Measurements from ENCODE around the gene PDZRN4.

Gene PDZRN4

DNA sequence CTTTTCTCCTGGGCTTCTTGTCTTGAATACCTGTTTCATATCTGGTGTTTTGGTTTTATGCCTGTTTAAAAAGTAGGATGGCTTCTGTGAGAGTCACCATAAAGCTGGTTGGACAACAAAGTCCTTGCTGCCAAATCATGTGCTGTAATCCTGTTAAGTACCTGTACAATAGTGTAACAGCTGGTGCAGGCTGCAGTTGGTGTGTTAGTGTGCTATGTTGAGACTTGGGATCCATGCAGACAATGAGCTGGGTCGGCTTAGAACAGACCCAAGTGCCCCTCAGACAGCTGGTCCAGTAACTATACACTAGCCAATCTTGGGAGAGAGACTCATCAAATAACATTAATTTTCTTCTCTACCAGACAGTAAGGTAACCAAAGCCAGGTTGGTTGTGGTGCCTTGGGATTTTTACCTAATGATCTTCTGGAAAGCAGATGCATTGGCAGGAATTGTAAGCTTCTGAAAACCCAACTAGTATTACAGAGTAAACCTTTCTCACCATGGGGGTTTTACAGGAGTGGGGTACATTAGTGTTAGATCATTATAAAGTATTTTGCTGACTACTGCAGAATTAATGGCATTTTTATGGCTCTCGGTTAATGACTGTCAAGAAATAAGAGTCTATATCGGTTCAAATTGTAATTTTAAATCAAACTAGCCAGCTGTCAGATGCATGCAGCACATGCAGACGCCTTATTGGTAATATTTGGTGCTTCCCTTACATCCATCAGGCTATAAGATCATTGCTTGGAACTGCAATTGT, 231.2 kb downstream of the PDZRN4 start:
- no peak overlapping the region for H3K4me3 ChIP-seq (ENCODE audit: low read depth, low read length)
- H3K9me3 ChIP-seq (ENCODE audit: control insufficient read depth, insufficient read depth, low read depth, low read length): no peaks in the 10 kb centered on the region
- H3K36me3 ChIP-seq (ENCODE audit: control insufficient read depth, insufficient read depth, low read length): no peaks in the 10 kb centered on the region
- no peaks in the 10 kb centered on the region for H3K27me3 ChIP-seq (ENCODE audit: control insufficient read depth, insufficient read depth, low read length)
- H3K9ac ChIP-seq (ENCODE audit: low read length): no peak overlapping the region
- peaks cover 30% of the 10 kb centered on the region for H3K4me1 ChIP-seq (ENCODE audit: control insufficient read depth, insufficient read depth, low read length)
- no peak overlapping the region for H3K27ac ChIP-seq (ENCODE audit: low read depth, low read length)

DNA sequence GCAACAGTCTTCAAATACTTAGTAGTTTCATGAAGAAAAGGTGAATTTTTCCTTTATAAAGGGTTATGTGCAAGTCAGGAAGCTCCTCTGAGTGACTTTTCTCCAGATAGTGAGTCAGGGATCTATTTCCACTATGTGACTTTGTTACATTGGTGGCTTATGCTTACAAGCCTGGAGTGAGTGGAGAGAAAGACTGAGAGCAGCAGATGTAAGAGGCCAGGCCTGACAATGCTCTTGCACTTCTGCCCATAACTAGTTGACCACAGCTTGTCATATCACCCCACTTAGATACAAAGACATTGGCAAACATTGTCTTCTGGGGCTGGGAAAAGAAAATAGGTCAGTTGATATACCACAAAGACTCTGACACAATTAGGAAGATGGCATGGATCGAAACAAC, 236.5 kb downstream of the PDZRN4 start:
- Histone ChIP-seq H3K36me3 (ENCODE audit: control insufficient read depth, insufficient read depth, low read length) (no peaks in the 10 kb centered on the region), H3K4me1 (ENCODE audit: control insufficient read depth, insufficient read depth, low read length) (peaks cover 8% of the 10 kb centered on the region), H3K4me3 (ENCODE audit: low read depth, low read length) (no peak overlapping the region), H3K9ac (ENCODE audit: low read length) (no peak overlapping the region), H3K27ac (ENCODE audit: low read depth, low read length) (no peak overlapping the region), H3K9me3 (ENCODE audit: control insufficient read depth, insufficient read depth, low read depth, low read length) (no peaks in the 10 kb centered on the region), H3K27me3 (ENCODE audit: control insufficient read depth, insufficient read depth, low read length) (no peaks in the 10 kb centered on the region)

DNA sequence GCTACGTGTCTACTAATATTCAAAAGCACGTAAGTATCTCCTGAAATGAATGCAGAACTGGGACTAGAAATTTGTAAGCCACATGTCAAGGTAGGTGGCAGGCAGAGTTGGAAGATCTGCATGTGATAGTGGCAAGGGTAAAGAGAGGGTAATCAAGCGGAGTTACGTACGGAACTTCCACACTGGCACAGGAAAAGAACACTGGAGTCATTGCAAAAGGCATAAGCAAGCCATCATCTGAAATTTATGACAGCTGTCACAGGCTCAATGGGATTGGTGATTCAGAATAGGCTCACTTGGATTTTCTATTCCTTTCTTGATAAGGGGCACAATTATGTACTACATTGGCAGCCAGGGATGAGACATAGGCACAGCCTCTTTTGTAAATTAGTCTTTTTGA, 245.3 kb downstream of the PDZRN4 start:
- no peak overlapping the region for H3K27ac ChIP-seq (ENCODE audit: low read depth, low read length)
- H3K4me3 ChIP-seq (ENCODE audit: low read depth, low read length): no peak overlapping the region
- 0 out of 2 replicates have a peak, but pooled peaks cover 6% of the 10 kb centered on the region for H3K4me1 ChIP-seq (ENCODE audit: control insufficient read depth, insufficient read depth, low read length)
- no peaks in the 10 kb centered on the region for H3K36me3 ChIP-seq (ENCODE audit: control insufficient read depth, insufficient read depth, low read length)
- H3K9ac ChIP-seq (ENCODE audit: low read length): no peak overlapping the region
- H3K27me3 ChIP-seq (ENCODE audit: control insufficient read depth, insufficient read depth, low read length): no peaks in the 10 kb centered on the region
- no peaks in the 10 kb centered on the region for H3K9me3 ChIP-seq (ENCODE audit: control insufficient read depth, insufficient read depth, low read depth, low read length)

DNA sequence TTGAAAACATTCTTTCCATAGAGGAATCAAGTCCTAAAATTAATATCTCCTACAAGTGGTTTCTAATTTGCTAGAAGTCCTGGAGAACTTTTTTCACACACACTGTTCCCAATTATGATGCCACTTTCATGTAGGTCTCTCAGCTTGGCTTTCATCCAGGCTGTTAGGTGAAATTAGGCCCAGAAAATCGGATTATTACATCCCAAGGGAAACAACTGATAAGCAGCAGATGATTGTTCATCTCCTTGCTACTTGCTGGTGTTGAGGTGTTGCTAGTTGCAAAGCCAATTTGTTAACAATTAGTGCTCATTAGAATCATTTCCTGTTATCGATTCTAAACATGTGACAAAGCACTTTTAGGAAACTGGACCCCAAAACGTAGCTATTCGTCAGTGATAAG, 248.0 kb downstream of the PDZRN4 start:
- Histone ChIP-seq H3K27ac (ENCODE audit: low read depth, low read length) (no peak overlapping the region), H3K36me3 (ENCODE audit: control insufficient read depth, insufficient read depth, low read length) (no peaks in the 10 kb centered on the region), H3K4me1 (ENCODE audit: control insufficient read depth, insufficient read depth, low read length) (peaks cover 17% of the 10 kb centered on the region), H3K4me3 (ENCODE audit: low read depth, low read length) (no peak overlapping the region), H3K9me3 (ENCODE audit: control insufficient read depth, insufficient read depth, low read depth, low read length) (no peaks in the 10 kb centered on the region), H3K27me3 (ENCODE audit: control insufficient read depth, insufficient read depth, low read length) (no peaks in the 10 kb centered on the region), H3K9ac (ENCODE audit: low read length) (no peak overlapping the region)

DNA sequence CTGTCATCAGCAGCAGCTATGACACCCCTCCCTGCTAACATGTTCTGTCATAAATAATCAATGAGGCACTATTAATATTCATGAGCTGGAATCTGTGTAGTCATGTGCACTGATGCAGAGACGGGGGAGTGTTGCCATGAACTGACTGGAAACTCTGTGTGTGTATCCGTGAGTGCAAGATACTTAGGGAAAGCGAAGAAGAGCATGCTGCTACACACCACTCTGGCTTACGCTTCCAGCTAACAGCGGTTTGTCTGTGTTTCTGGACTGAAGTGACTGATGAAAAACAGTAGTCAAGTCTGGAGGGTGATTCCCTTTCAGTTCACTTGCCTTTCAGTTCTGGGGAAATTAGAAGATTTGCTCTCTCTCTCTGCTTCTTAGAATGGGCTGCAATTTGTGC, 249.4 kb downstream of the PDZRN4 start:
- no peaks in the 10 kb centered on the region for H3K27me3 ChIP-seq (ENCODE audit: control insufficient read depth, insufficient read depth, low read length)
- H3K4me3 ChIP-seq (ENCODE audit: low read depth, low read length): no peak overlapping the region
- no peak overlapping the region for H3K9ac ChIP-seq (ENCODE audit: low read length)
- H3K27ac ChIP-seq (ENCODE audit: low read depth, low read length): no peak overlapping the region
- no peaks in the 10 kb centered on the region for H3K9me3 ChIP-seq (ENCODE audit: control insufficient read depth, insufficient read depth, low read depth, low read length)
- H3K4me1 ChIP-seq (ENCODE audit: control insufficient read depth, insufficient read depth, low read length): peaks cover 17% of the 10 kb centered on the region
- H3K36me3 ChIP-seq (ENCODE audit: control insufficient read depth, insufficient read depth, low read length): no peaks in the 10 kb centered on the region

DNA sequence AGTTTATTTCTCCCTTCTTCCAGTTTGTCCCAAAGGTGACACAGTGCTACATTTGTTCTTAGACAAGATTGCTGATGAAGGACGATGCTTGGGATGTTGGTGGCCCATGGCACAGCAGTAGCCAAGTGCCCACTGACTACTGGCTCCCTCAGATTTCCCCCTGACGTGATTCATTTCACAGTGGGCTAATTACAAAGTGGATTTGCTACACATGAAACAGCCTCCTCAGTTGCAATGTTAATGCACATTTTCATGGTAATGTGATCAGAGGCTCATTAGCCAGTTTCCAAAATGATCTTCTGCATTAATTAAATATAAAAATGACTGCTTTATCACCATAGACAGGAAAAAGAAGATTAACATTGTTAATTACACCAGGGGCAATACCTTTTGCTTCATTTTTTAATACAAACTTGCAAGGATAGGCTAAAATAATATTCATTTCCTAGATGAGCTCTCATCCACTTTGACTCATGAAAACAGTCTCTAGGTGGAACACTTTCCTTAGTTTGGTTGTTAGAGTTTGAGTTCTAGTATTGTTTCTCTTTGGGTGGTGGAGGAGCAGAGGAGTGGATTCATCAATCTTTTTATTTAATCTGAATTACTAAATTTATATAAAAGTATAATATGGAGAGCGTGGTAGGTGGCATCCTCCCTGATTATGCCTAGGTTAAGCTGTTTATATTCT, 250.9 kb downstream of the PDZRN4 start:
- Histone ChIP-seq H3K4me3 (ENCODE audit: low read depth, low read length) (no peak overlapping the region), H3K4me1 (ENCODE audit: control insufficient read depth, insufficient read depth, low read length) (peaks cover 17% of the 10 kb centered on the region), H3K27ac (ENCODE audit: low read depth, low read length) (no peak overlapping the region)

DNA sequence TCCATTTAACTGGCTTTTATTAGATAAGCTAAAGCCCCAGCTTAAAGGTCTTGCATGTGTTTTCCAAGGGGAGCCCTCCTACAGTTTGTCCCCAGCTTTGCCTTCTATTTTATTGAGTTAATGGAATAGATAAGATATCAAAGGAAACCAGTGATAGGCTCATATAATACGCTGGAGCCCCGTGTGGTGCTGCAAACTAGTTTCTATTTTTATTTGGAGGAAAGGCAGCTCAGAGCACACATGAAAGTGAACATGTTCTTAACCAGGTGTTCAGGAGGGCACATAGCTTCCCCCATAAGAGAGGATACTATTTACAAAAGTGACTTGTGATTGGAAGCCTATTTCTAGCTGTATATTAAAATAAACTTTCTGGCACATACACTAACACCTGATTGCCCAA, 251.7 kb downstream of the PDZRN4 start:
- Histone ChIP-seq H3K9ac (ENCODE audit: low read length) (no peak overlapping the region), H3K4me1 (ENCODE audit: control insufficient read depth, insufficient read depth, low read length) (peaks cover 17% of the 10 kb centered on the region), H3K27ac (ENCODE audit: low read depth, low read length) (no peak overlapping the region), H3K27me3 (ENCODE audit: control insufficient read depth, insufficient read depth, low read length) (no peaks in the 10 kb centered on the region), H3K36me3 (ENCODE audit: control insufficient read depth, insufficient read depth, low read length) (no peaks in the 10 kb centered on the region), H3K9me3 (ENCODE audit: control insufficient read depth, insufficient read depth, low read depth, low read length) (no peaks in the 10 kb centered on the region), H3K4me3 (ENCODE audit: low read depth, low read length) (no peak overlapping the region)

More for the DNA sequence above, 250.9 kb downstream of the PDZRN4 start:
- H3K27me3 ChIP-seq (ENCODE audit: control insufficient read depth, insufficient read depth, low read length): no peaks in the 10 kb centered on the region
- H3K36me3 ChIP-seq (ENCODE audit: control insufficient read depth, insufficient read depth, low read length): no peaks in the 10 kb centered on the region
- no peaks in the 10 kb centered on the region for H3K9me3 ChIP-seq (ENCODE audit: control insufficient read depth, insufficient read depth, low read depth, low read length)
- H3K9ac ChIP-seq (ENCODE audit: low read length): no peak overlapping the region

DNA sequence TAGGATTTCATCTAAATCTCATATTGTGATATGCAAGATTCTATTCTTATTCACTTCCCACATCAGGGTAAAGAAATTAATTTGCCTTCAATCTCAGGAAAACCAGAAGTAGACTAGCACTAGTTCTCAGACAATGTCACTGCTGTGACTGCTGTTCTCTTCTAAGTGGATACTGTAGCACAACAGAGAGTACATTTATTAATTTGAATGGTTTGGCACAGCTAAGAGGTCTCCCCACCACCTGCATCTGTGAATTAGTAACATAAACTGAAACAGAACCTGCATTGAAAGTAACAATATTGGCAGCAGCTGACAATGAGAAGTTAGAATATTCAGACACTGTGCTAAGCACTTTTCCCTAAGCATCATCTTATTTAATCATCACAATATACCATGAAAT, 253.1 kb downstream of the PDZRN4 start:
- no peaks in the 10 kb centered on the region for H3K36me3 ChIP-seq (ENCODE audit: control insufficient read depth, insufficient read depth, low read length)
- H3K4me3 ChIP-seq (ENCODE audit: low read depth, low read length): no peak overlapping the region
- H3K4me1 ChIP-seq (ENCODE audit: control insufficient read depth, insufficient read depth, low read length): peaks cover 17% of the 10 kb centered on the region
- H3K27ac ChIP-seq (ENCODE audit: low read depth, low read length): no peak overlapping the region
- H3K9me3 ChIP-seq (ENCODE audit: control insufficient read depth, insufficient read depth, low read depth, low read length): no peaks in the 10 kb centered on the region
- H3K9ac ChIP-seq (ENCODE audit: low read length): no peak overlapping the region
- H3K27me3 ChIP-seq (ENCODE audit: control insufficient read depth, insufficient read depth, low read length): no peaks in the 10 kb centered on the region

DNA sequence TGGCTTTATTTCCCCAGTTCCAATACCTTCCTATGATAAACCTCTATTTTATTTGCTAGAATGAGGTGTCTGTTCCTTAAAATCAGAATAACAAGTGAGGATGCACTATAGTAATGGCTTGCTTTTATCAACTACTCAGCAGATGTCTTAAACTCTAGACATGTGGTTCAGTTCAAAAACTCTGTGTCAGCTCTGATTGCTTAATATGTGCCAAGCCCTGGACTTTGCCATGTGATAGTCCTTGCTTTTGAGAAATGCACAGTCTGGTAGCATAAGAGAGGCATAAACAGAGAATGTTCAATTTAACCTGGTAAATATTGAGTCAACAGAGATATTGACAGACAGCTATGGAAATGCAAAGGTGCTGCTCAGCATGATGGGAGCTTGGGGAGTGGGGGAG, 254.8 kb downstream of the PDZRN4 start:
- no peaks in the 10 kb centered on the region for H3K9me3 ChIP-seq (ENCODE audit: control insufficient read depth, insufficient read depth, low read depth, low read length)
- H3K4me1 ChIP-seq (ENCODE audit: control insufficient read depth, insufficient read depth, low read length): peaks cover 12% of the 10 kb centered on the region
- no peak overlapping the region for H3K9ac ChIP-seq (ENCODE audit: low read length)
- H3K36me3 ChIP-seq (ENCODE audit: control insufficient read depth, insufficient read depth, low read length): no peaks in the 10 kb centered on the region
- H3K27ac ChIP-seq (ENCODE audit: low read depth, low read length): no peak overlapping the region
- no peak overlapping the region for H3K4me3 ChIP-seq (ENCODE audit: low read depth, low read length)
- H3K27me3 ChIP-seq (ENCODE audit: control insufficient read depth, insufficient read depth, low read length): no peaks in the 10 kb centered on the region

DNA sequence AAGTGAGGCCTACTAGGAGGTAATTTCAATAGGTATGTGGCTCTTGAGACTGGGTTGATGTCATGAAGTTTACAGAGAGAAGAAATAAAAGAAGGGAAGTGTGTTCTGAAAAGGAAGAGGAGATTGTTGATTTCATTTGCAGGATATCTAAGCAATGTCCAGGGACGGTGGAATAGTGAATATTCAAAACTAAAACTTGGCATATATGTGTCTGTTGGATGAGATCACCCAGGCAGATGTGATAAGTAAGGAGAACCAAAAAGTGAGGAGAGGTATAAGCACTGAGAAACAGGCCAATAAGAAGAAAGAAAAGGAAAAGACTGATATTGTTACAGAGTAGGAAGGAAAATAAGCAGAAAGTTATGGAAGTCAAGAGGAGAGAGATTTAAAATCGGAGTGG, 255.6 kb downstream of the PDZRN4 start:
- H3K9ac ChIP-seq (ENCODE audit: low read length): no peak overlapping the region
- H3K27ac ChIP-seq (ENCODE audit: low read depth, low read length): no peak overlapping the region
- peaks cover 11% of the 10 kb centered on the region for H3K4me1 ChIP-seq (ENCODE audit: control insufficient read depth, insufficient read depth, low read length)
- no peak overlapping the region for H3K4me3 ChIP-seq (ENCODE audit: low read depth, low read length)
- no peaks in the 10 kb centered on the region for H3K36me3 ChIP-seq (ENCODE audit: control insufficient read depth, insufficient read depth, low read length)
- H3K27me3 ChIP-seq (ENCODE audit: control insufficient read depth, insufficient read depth, low read length): no peaks in the 10 kb centered on the region
- H3K9me3 ChIP-seq (ENCODE audit: control insufficient read depth, insufficient read depth, low read depth, low read length): no peaks in the 10 kb centered on the region

DNA sequence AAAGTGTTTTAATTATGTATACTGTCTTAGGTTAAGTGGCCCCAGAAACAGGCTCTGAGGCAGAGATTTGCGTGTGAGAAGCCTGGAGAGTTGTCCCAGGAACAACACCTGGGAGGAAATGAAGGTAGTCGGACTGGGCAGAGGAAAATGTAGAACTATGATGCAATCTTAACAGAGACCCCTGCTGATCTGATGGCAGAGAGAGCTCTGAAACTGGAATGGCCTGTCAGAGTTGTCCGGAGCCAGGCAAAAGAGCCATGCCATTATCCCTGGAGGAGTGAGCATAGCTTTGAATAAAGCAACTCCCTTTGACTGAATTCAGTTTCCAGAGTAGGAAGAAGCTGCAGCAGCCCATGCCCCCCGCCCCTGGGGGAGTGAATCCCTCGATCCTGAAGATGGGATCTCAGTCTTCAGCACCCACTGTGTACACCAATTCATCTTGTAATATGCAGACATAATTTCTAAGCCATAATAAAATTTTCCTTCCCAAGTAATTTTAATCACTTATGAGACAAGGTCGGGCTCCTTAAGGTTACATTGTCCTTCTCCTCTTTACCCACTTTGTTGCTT, 264.8 kb downstream of the PDZRN4 start:
- no peaks in the 10 kb centered on the region for H3K9me3 ChIP-seq (ENCODE audit: control insufficient read depth, insufficient read depth, low read depth, low read length)
- no peak overlapping the region for H3K9ac ChIP-seq (ENCODE audit: low read length)
- H3K27ac ChIP-seq (ENCODE audit: low read depth, low read length): no peak overlapping the region
- H3K27me3 ChIP-seq (ENCODE audit: control insufficient read depth, insufficient read depth, low read length): no peaks in the 10 kb centered on the region
- H3K4me1 ChIP-seq (ENCODE audit: control insufficient read depth, insufficient read depth, low read length): no peaks in the 10 kb centered on the region
- H3K36me3 ChIP-seq (ENCODE audit: control insufficient read depth, insufficient read depth, low read length): no peaks in the 10 kb centered on the region
- H3K4me3 ChIP-seq (ENCODE audit: low read depth, low read length): no peak overlapping the region

Measured in HUES6 (cell line).